ENCODE results near the gene HRAS. TPM values are rescaled to one million over a fixed set of nuclear protein-coding genes. Genes with fewer than 3 reads are reported as not detected.

HRAS gene
- total and polyA plus RNA-seq, 7 donors: 43.6 to 76.2 (median 56.3) TPM

GRCh38 chr11:544817-545166 is 9.4 kb upstream of the HRAS start:
- intact Hi-C loops (cut with DNase I): no loop called here
- peaks cover 0 to 3% (median 0%) of the 10 kb centered on the region in 3 donors for H3K27me3 ChIP-seq (ENCODE audit: insufficient read depth in 3 of 3, low read length in 2 of 3)
- ATAC-seq (no peak), DNase-seq (no peak)
- WGBS, 3 donors: 74 to 95% (median 76%) methylated on average over 5 of the region's 5 CpGs
- no peak overlapping the region for H3K27ac ChIP-seq
- no peaks in the 10 kb centered on the region for H3K4me1 ChIP-seq
- H3K36me3 ChIP-seq (ENCODE audit: insufficient read depth in 1 of 2, low read depth in 1 of 2): no peaks in the 10 kb centered on the region
- H3K4me3 ChIP-seq: no peak overlapping the region
- H3K9me3 ChIP-seq: no peaks in the 10 kb centered on the region
- TF ChIP-seq, protein P1, sequence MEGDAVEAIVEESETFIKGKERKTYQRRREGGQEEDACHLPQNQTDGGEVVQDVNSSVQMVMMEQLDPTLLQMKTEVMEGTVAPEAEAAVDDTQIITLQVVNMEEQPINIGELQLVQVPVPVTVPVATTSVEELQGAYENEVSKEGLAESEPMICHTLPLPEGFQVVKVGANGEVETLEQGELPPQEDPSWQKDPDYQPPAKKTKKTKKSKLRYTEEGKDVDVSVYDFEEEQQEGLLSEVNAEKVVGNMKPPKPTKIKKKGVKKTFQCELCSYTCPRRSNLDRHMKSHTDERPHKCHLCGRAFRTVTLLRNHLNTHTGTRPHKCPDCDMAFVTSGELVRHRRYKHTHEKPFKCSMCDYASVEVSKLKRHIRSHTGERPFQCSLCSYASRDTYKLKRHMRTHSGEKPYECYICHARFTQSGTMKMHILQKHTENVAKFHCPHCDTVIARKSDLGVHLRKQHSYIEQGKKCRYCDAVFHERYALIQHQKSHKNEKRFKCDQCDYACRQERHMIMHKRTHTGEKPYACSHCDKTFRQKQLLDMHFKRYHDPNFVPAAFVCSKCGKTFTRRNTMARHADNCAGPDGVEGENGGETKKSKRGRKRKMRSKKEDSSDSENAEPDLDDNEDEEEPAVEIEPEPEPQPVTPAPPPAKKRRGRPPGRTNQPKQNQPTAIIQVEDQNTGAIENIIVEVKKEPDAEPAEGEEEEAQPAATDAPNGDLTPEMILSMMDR (IDR thresholded peaks at IDR 0.05): no peak

- intact Hi-C loops (cut with DNase I): no loop called here
- TF ChIP-seq, protein P1 (IDR thresholded peaks at IDR 0.05): no peak
- H3K4me1 ChIP-seq: peaks cover 9% of the 10 kb centered on the region
- no peaks in the 10 kb centered on the region for H3K9me3 ChIP-seq
- H3K36me3 ChIP-seq (ENCODE audit: insufficient read depth in 1 of 2, low read depth in 1 of 2): no peaks in the 10 kb centered on the region
- no peak overlapping the region for H3K27ac ChIP-seq
- 85 to 94% (median 90%) methylated on average over 17 to 20 of the region's 20 CpGs for WGBS, 3 donors
- DNase-seq: peak in 1 of 2 donors; percentile 42
- no peak for ATAC-seq
- H3K27me3 ChIP-seq (ENCODE audit: insufficient read depth in 3 of 3, low read length in 2 of 3): peaks cover 0 to 16% (median 0%) of the 10 kb centered on the region in 3 donors
- no peak overlapping the region for H3K4me3 ChIP-seq
Observed at GRCh38 chr11:541433-541885, 6.1 kb upstream of the HRAS start.

DNA sequence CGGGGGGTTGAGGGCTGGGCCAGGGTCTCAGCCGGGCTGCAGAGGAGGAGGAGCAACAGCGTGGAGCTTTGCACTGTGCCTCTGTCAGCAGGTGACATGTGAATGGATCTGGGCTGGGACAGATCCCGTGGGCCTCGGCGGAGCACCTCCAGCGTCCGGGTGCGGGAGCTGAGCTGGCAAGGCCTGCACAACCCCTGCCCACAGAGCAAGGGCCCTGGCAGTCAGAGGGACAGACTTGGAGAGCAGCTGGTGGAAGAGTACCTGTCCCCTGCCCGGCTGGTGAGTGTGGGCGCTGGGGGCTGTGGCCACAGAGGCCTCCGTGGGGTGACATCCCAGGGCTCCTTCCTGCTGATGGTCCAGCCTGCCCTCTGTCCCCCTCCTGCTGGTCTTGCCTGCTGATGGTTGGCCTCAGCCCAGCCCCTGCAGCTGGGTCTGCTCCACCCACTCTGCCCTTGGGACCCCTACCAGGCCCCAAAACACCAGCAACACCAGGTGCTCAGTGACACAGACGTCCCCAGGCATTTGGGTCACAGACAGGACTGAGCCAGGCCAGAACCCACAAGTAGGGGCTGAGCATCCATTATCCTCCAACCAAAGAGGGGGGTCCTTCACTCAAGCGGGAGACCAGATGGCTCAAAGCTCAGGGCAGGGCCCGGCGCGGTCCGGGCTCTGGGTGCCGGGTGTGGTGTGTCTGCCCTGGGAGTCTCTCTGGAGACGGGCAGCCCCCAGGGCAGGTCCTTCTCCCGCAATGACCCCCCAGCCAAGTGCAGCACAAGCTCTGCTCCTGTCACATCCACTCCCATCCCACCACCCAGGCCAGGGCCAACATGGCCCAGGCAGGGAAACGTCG is 5.4 kb upstream of the HRAS start:
- Histone ChIP-seq H3K4me1 (peaks cover 14% of the 10 kb centered on the region), H3K27me3 (ENCODE audit: insufficient read depth in 3 of 3, low read length in 2 of 3) (peaks cover 0 to 16% (median 0%) of the 10 kb centered on the region in 3 donors), H3K9me3 (no peaks in the 10 kb centered on the region), H3K4me3 (no peak overlapping the region), H3K36me3 (ENCODE audit: insufficient read depth in 1 of 2, low read depth in 1 of 2) (no peaks in the 10 kb centered on the region), H3K27ac (no peak overlapping the region)
- intact Hi-C loops (cut with DNase I): no loop called here
- WGBS, 3 donors: 79 to 86% (median 83%) methylated on average over 17 to 23 of the region's 23 CpGs
- DNase-seq (no peak), ATAC-seq (no peak)
- TF ChIP-seq, protein P1 (IDR thresholded peaks at IDR 0.05): no peak

GRCh38 chr11:539971-540481 is 4.7 kb upstream of the HRAS start:
- Histone ChIP-seq H3K9me3 (no peaks in the 10 kb centered on the region), H3K27me3 (ENCODE audit: insufficient read depth in 3 of 3, low read length in 2 of 3) (peaks cover 0 to 16% (median 0%) of the 10 kb centered on the region in 3 donors), H3K4me1 (peaks cover 14% of the 10 kb centered on the region), H3K36me3 (ENCODE audit: insufficient read depth in 1 of 2, low read depth in 1 of 2) (no peaks in the 10 kb centered on the region), H3K27ac (no peak overlapping the region), H3K4me3 (no peak overlapping the region)
- DNase-seq: peak in 1 of 2 donors; percentile 46
- WGBS, 3 donors: 84 to 91% (median 86%) methylated on average over 7 to 8 of the region's 8 CpGs
- no peak for ATAC-seq
- TF ChIP-seq, protein P1 (IDR thresholded peaks at IDR 0.05): no peak
- intact Hi-C loops (cut with DNase I): no loop called here
